HG02759 (cell line): Measurements from ENCODE around the gene RAB40C.

Source experiments
- ATAC-seq: cut with Tn5 transposase; IDR thresholded peaks from one replicate; pipeline ENCODE4 v1.9.1; 2021; ENCODE audit warnings: mild to moderate bottlenecking, moderate library complexity; ENCODE audit not compliant: unreplicated experiment

The RAB40C gene

GRCh38 chr16:574021-574760 is 15.7 kb upstream of the RAB40C start:
- no peak for ATAC-seq

GRCh38 chr16:575354-576196 is 14.3 kb upstream of the RAB40C start:
- ATAC-seq, result no peak

GRCh38 chr16:576197-576822 is 13.6 kb upstream of the RAB40C start:
- no peak for ATAC-seq

GRCh38 chr16:576823-577201 is 13.1 kb upstream of the RAB40C start:
- no peak for ATAC-seq

DNA sequence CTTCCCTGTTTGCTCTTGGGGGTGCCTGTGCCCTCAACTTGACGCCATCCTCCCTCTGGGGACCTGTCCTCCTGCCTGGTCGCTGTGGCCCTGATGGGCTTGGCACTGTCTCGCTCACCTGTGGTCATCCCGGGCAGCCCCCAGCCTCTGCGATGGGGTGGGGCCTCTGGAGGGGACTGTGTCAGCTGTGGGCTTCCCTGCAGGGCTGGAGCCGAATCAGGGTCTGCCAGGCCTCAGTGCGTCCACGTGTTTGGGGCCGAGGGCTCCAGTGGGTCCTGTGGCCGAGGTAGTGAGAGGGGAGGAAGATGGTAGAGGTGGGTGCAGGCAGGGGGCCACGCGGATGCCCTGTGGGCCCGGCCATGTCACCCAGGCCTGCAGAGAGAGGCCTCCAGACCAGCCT is 12.1 kb upstream of the RAB40C start:
- no peak for ATAC-seq

DNA sequence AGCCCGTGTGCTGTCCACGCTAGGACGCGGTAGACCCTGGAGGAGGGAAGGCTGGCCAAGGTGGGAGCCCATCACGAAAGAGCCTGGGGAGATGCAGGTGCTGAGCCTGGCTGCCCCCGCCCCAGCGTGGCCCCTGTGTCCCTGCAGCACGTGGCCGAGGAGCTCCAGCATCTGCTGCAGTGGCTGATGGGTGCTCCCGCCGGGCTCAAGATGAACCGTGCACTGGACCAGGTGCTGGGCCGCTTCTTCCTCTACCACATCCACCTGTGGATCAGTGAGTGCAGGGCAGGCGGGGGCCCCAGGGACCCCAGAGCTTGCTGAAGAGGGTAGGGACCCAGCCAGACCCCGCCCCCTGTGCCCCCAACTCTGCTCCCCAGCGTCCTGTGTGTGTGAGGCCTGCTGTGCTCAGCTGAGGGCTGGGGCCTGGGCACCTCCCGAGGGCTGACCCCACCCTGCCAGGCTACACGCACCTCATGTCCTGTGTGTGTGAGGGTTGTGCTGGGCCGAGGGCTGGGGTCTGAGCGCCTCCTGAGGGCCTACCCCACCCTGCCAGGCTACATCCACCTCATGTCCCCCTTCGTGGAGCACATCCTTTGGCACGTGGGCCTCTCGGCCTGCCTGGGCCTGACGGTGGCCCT is 11.5 kb upstream of the RAB40C start:
- no peak for ATAC-seq

- peak; percentile 67 for ATAC-seq
Measured at GRCh38 chr16:578870-579405, 10.9 kb upstream of the RAB40C start.

DNA sequence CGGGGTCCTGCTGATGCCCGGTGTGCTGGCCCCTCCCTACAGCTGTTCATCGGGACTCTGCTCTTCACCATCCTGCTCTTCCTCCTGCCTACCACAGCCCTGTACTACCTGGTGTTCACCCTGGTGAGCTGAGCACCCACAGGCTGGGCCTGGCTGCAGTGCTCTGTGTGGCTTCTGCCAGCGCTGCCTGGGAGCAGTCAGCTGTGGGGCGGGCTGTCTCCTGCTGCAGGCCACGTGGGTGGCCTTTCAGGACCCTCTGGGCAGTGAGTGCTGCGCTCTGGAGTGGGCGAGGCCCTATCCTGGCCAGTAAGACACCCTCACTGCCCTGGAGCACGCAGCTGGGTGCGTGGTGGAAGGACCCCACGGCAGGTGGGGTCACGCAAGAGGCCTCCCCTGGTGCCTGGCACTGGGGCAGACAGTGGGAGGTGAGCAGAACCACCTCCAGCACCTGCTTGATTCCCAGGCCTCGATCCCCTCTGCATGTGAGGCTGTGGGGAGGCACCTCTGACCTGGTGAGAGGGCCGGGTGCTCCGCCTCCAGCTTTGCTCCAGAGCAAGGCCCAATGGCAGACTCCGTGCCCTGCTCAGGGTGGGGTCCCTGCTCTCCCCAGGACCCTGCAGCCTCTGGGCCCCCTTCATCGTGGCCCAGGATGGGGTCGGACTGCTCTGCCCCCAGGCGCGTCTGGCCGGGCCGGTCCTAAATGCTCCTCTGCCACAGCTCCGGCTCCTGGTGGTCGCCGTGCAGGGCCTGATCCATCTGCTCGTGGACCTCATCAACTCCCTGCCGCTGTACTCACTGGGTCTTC is 9.5 kb upstream of the RAB40C start:
- ATAC-seq, result no peak

DNA sequence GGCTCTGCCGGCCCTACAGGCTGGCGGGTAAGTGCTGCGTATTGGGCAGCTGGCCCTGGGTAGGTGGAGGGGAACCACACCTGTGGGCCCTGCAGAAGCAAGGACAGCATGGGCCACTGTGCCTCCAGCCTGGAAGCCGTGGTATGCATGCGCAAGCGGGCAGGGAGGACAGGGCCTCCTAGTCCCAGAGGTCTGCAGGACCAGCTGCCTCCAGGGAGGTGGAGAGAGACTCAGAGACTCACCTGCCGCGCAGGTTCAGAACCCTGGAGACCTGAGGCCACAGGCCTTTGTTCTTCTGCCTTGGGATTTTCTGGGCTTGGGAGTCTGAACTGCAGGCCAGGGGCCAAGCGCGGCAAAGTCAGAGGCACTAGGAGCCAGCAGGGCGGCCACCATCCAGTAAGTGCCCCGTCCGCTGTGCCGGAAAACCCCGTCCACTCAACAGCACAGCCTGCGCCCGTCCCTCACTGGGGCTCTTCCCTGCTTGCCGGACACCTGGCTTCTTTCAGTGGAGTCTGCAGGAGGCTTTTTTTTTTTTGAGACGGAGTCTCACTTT is 8.8 kb upstream of the RAB40C start:
- ATAC-seq, result no peak

- ATAC-seq, result no peak
Measured at GRCh38 chr16:582218-582613, 7.7 kb upstream of the RAB40C start.

- no peak for ATAC-seq
Measured at GRCh38 chr16:582614-583331, 7.1 kb upstream of the RAB40C start.

DNA sequence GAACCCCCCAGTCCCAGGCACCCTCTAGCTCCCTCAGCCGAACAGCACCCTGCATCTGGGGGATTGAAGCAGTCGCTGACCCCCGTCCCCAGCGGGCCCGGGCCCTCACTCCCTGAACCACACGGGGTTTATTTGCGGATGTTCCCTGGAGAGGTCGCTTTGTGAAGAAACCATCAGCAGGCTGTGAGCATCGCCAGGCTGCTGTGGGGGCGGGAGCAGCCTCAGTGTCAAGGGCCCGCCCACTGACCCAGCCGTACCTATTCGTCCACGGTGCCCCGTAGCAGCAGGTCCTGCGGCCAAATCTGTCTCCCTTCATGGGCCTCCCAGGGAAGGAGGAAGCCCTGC is 6.4 kb upstream of the RAB40C start:
- no peak for ATAC-seq

GRCh38 chr16:583815-584591 is 5.9 kb upstream of the RAB40C start:
- ATAC-seq, result no peak

DNA sequence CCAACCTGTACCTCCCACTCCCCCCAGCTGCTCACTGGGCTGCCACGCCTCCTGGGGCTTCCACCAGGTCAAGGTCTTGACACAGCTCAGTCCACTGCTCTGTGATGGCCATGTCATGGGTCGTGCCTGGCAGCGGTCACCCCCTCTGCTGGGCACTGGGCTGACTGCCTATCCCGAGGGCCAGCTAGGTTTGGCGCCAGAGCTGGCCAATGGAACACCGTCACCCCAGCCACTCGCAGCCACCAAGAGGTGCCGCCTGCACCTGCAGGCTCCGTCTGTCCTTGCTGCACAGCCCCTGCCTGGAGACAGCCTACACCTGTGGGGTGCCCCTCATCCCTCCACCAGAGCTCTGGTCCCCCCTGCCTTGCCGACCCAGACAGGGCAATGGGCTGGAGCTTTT is 4.5 kb upstream of the RAB40C start:
- no peak for ATAC-seq

- no peak for ATAC-seq
Measured at GRCh38 chr16:586047-586644, 3.7 kb upstream of the RAB40C start.

- ATAC-seq, result no peak
Measured at GRCh38 chr16:586645-587590, 2.9 kb upstream of the RAB40C start.

DNA sequence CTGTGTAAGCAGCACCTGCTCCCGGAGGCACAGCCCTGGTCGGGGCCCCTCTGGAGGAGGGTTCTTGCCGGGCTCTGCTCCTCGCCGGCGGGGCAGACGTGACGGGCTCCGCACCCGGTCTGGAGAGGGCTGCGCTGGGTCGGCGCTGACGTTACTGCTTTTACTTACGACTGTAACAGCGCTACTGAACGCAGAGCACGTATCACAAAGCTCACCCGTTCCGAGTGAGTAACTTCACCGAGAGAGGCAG is 1.3 kb upstream of the RAB40C start:
- peak; percentile 14 for ATAC-seq
